Mucosa of gallbladder (tissue), 1 donor: Measurements from ENCODE around the gene TOP1. TPM values are rescaled to one million over a fixed set of nuclear protein-coding genes. Genes with fewer than 3 reads are reported as not detected.
"Not testable (repeated sequence)": the region's sequence is repeated elsewhere in the genome, so short reads cannot be mapped to it uniquely, and the experiment has no call there.

Experiments
- DNase-seq: peaks from one replicate; pipeline ENCODE4 v3.0.0-alpha.2; 2020; ENCODE audit warnings: low spot score
- total RNA-seq: library from RNA; stranded (reverse); gene quantifications from one replicate; pipeline ENCODE4 v1.2.1, GENCODE V29; 2021
- donor health status: DM: no; HTN: no; CAD: no.

Gene TOP1
- total RNA-seq, 1 donor from 2014 or later: 83.2 TPM

DNA sequence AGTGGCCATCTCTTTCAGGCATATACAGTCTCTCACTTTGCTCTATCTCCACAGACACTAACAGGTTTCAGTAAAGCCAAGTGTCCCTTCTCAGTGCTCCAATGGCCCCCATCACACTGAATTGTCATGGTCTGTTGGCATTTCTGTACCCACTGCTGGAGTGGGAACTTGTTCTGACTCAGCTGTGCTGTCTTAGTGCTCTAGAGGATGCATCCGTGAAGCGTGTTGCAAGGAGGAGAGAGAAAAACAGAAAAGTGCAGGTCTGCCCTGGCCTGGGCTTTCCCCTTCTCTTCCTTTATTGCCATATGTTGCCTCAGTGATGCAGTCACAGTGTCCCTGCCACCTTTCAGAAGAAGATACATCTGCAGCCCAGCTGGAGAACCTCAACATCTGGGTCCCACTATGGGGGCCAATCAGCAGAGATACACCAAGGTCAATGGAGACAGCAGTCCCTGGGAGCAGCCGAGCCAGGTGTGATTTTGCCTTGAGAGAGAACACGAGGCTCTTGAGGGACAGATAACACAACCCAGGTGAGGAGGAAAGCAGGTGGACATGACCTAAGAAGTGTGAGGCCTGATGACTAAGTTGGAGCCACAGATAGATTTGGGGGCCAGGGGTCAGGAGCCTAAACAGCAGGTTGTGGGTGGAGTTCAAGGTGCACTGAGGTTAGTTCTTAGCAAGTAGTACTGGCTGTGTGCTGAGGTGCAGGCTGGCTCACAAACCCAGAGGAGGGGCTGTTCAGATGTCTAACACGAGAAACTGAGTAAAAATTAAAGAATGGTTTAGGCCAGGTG is 103.2 kb downstream of the TOP1 start:
- no peak for DNase-seq

DNA sequence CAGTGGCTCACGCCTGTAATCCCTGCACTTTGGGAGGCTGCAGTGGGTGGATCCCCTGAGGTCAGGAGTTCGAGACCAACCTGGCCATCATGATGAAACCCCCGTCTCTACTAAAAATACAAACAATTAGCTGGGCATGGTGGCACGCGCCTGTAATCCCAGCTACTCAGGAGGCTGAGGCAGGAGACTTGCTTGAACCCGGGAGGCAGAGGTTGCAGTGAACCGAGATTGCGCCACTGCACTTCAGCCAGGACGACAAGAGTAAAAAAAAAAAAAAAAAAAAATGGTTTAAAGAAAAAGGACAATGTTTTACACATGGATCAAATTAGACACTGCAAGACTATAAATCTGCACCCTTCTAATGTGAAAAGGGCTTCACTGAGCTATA is 103.8 kb downstream of the TOP1 start:
- DNase-seq: not testable (repeated sequence)

DNA sequence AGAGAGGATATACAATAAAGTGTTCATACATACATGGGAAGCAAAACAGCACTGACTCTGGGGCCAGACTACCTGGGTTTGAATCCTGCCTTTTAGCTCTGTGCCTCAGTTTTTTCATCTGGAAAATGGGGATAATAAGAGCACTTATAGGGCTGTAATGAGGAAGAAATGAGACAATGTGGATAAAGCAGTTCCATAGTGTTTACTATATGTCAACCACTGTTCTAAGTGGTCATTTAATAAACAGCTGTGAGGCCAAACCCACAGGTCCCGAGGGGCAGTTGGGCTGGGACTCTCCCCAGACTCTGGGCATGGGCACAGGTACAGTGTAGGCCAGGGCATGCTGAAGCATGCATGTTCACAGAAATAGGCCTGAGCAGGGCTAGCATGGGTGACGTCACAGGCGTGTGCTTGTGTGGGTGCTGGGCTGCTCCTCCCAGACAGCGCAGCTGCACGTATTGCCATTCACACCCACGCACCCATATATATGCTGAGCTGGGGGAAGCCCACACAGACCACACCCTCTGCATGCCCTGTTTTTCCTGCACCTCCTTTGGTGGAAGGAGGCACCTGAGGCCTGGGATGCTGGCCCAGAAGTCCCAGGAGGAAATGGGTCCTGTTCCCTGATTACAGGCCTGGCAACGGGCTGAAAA is 105.2 kb downstream of the TOP1 start:
- DNase-seq: no peak

DNA sequence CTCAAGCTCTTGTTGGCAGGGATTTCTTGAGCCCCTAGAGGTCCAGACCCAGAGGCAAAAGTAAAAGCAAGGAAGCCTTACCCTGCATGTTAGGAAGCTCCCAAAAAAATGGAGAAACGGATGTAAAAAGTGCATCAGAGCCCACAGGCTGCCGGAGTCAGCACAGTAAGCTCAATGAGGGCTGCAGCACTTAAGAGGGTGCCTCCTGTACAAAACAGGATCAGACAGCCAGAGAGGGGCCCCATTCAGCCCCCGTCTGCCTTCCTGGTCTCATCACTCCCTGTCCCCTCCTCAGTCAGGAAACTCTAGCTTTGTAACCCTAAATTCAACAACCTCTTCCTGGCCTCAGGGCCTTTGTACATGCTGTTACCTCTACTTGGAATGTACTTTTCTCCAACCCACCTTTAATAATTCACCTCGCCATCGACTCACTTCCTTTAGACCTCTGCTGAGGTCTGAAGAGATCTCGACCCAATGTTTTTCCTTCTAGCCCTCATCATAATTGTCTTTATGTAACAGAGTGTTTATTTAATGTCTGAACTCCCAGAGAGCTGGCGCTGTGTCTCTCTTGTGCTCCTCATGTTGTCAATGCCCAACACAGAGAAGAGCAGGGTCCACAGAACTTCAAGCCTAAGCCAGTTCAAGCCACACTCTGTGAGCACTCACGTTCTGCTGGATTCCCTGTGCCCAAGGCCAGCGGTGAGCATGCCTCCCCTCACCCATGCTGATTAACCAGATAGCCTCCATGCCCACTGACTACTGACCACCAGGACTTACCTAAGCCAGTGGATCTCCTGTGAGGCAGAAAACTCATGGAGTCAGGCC is 106.0 kb downstream of the TOP1 start:
- DNase-seq: no peak

DNA sequence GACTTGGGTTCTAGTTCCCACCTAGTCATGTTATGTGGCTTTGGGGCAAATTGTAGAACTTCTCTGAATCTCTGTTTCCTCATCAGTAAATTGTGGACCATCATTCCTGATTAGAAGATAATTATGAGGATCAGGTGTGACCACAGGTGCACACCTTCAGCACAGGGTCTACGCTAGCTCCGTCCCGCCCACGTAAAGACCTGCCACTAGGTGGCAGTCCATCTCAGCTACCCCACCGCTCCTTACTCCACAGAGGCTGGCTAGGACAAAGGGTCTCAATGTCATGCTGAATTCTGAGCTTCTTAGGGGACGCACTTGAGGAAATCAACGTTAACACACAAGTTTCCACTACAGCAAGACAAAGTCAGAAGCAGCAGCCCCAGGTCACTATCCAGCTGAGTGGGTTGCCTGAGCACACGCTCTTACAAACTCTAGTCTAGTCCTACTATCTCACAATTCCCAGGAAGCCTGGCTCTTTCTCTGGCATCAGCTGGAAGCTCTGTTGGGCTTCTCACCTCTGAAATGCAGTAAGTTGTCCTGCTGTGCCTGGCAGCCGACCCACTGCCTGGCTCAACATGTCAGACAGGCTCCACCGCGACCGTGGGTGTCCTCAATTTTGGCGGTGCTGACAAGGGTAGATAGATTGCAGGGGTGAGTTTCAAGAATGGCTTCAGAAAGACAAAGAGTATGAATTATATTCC is 106.7 kb downstream of the TOP1 start:
- DNase-seq: peak; percentile 36

DNA sequence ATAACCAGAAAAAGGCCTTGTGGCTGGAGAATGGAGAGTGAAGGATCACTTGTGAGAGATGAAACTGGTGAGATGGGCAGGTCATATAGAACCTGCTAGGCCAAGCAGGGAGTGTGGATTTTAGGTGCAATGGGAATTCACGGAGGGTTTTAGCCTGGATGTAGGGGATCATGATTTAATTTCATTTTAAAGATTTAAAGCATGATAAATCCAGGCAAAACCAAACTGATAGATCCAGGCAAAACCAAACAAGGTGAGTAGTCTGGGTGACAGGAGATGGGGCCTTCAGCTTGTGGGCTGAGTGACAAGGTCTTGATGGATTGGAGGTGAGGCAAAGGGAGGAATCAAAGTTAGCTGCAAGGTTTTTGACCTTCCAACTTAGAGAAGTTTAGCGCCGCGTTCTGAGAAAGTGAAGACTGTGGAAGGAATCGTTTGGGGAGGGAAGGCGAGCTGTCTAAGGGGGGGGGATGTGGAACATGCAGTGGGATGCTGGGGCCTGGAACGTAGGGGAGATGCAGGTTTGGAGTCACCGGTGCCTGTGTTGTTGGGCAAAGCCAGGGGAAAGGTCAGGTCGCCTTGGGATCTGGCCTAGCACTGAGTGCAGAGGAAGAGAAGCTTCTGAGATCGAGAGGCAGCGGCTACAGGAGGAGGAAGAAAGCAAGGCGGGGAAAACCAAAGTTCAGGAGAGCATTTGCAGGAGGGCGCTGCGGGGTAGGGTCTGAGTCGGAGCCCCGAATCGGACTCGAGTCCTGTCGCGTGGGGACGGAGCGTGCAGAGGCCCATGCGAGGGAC is 107.5 kb downstream of the TOP1 start:
- DNase-seq: no peak

DNA sequence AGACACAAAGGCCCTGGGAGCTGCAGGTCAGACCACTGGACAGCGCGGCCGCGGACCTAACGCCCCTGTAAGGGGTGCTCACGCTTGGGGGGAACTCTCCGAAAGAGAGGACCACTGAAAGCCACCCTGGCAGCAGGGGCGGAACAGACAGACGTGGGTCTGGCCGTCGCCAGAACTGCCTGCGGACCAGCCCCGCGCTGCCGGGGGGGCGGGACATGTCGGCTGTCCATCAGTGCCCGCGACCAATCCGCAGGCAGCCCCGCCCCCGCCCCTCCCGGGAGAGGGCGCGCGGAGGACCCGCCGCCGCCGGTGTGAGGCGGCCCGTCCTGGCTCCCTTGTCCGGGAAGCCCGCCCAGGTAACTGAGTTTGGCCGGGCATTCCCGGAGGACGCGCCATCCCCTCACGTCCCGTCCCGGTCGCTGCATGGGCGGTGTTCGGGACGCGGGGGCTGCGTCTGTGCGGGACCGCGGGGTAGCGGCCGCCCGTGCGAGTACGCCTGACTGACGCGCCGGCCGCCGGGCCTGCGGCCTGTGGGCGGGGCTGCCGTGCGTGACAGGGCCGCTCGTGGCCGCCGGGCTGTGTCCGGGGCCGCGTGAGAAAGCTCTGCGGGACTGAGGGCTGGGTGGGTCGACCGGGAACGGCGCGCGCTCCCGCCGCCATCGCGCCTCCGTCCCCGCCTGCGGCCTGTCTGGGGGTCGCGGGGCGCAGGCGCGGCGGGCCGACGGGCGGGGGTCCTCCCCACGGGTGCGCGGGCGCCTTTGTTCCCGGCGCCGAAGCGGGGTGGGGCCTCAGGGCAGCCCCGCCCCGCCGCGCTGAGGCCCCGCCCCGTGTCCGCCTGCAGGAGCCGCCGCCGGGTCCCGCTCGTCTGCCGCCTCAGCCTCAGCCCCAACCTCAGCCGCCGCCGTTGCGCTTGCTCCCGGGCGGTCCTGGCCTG is 108.3 kb downstream of the TOP1 start, which contains the start of gene PLCG1:
TSS of gene PLCG1 (plus strand) at position 864 of the 934 bp plus-strand sequence. CDS start 99 bp downstream, outside the sequence.
- peak; percentile 91 for DNase-seq

DNA sequence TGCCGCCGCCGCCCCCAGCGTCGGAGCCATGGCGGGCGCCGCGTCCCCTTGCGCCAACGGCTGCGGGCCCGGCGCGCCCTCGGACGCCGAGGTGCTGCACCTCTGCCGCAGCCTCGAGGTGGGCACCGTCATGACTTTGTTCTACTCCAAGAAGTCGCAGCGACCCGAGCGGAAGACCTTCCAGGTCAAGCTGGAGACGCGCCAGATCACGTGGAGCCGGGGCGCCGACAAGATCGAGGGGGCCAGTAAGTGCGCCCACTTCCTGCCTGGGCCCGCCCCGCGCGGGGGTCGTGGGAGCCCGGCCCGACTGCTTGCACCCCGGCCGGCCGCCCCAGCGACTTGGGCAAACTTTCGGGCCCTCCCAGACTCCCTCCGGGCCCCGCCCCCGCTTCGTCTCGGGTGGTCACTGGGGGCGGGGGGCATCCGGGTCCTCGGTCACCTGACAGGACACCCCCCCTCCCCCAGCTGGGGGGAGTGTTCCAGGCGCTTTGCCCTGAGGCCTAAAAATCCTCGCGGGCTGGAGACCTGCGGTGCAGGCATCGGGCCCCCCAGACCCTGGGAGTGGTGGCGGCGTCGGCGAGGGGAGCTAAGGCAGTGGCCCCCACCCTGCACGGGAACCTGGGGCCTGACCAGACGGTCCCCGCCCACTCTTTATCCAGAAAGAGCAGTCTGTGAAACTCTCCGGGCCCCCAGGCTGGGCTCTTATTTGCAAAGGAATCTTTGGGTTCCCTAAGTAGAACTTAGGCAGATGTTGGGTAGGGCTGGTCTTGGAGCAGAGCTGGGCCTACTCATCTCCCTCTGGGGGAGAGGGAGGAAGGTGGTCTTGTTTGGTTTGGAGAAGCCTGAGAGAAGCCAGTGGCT is 109.2 kb downstream of the TOP1 start:
- DNase-seq: peak; percentile 51

DNA sequence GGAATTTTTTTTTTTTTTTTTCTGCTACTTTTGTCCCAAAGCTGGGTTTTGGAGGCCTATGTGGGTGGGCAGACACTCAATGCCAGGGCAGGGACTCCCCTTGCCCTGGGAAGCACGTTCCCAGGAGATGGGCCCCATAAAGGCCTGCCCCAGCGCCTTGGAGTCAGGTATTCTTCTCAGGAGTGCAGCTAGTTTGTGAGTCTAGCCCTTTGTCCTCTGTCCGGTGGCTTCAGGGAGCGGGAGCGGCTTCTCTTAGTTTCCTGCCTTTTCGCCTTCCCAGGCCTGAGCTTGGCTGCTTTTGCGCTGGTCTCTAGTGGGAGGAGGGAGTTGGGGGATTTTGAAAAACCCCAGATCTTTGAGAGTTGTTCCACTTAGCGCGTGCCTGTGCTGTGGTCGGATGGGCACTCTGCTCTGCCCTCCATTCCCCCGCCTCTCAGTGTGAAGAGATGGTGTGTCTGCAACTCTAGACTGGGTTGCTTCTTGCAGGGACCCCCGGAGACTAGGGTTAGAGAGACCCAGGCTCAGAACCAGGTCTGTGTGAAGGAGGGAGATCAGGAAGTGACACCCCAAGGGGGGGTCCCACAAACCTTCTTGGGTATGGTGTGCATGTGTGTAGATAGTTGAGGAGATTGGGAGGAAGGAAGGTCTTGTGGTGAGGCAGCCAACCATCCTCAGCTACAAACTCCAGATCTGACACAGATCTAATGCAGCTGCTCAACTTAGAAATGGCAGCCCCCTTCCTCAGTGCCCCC is 110.0 kb downstream of the TOP1 start:
- no peak for DNase-seq

DNA sequence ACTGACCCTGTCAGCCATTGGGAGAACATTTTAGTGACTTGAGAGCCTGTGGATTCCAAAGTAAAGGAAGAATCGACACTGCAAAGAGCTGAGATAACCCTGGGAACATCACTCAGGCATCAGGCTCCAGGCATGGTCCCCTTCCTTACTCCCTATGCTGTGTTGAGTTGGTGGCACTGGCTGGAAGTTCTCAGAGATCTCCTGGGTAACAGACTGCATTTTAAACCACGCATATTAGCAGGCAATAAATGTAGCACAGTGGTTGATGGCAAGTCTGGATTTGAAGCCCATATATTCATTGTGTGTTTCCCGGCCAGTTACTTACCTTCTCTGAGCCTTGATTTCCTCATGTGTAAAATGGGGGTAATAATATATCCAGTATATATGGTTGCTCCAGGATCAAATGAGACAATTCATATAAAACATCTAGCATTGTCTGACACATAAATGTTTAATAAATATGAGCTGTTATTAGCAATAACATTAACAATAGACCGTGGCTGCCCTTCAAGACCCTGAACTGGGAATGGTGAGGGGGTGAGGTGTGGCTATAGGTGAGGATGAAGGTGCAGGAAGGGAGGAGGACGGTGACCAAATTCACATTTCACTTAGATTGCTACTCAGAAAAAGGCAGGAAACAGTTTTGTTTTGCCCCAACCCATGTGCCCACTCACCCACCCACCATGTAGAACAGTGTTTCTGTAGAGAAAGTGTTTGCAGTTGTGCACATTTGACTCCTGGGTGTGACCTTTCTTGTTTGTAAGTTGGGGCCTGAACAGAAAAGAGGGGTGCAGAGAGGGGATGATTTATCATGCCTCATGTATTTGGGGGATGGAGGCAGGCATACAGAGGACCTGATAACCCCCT is 110.8 kb downstream of the TOP1 start:
- DNase-seq: no peak

DNA sequence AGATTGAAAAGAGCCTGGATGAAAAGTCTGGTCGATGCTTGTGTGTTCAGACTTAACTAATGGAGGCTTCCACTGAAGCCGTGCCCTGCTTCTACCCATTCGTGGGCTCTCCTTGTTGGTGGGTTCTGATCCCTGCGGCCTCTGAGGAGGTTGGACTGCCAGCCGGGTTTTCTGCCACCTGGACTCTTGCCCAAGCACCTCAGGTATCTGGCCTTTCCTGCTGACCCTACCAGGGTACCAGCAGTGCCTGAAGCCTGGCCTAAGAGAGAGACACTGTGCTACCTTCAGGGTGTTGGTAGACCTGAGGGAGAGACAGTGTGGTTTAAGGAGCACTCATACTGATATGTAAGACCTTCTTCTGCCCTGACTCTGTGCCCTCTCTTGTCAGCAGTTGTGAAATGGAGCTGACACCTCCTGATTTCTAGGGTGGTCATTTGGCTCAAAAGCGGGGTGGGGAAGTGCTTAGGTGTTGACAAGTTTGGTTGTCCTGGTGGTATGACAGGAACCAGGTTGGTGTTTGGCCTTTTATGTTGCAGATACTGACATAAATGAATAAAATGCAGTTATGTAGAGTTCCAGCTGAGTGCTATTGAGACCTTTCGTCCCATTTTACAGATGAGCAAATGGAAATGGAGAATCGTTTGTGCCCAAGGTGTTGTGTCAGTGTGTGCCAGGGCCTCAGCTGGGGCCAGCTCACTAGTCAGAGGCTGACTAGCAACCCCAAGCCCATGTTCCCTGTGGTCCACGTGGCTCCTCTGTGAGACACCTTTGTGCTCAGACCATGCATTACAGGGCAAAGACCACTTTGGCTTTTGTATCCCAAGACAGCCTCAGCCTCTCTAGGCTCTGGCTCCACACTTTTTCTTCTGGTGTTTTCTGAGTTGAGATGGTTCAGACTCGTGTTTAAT is 111.9 kb downstream of the TOP1 start:
- DNase-seq: no peak

DNA sequence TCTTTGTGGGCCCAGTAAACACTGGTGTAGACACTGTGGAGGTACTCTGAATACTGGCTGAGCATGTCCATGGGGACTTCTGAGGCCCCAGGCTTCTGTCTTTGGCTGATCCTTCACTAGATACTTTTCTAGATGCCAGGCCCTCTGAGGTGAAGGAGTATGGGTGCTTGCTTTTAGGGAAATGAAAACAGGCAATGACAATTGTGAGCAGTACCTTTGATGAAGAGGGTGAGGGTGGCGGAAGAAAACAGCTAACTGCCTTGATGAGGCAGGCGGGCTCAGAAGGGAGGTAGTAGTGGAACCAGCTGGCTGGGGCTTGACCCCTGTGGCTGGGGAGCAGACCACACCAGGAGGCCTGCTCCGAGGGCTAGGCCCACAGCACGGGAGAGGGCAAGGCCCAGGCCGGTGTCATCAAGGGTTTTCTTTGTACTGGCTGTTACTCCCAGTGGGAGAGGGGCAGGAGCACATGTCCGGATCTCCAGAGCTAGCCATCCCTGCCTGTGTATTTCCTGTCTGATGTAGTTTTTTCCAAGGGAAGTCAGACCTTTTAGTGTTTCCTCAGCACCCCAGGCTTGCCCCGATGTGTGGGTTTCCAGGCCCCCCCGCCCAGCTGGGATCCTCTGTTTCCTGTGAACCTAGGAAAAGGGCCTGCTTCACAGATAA is 112.7 kb downstream of the TOP1 start:
- peak; percentile 34 for DNase-seq

DNA sequence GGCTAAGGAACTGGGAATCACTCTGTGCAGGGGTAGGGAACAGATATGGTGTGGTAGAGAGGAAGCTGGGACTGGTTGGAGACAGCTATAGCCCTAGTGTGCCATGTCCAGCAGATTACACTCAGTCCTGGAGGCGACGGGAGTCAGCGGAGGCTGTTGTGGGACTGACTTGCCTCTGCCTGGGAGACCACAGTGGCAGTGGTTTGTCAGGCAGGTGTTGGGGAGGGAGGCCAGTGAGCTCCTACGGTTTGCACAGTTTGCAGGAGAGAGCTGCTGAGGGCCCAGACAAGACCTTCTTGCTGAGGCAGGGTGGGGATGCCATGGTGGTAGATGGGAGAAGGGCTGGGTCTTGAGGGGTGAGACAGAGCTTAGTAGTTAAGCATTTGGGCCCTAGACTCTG is 113.6 kb downstream of the TOP1 start:
- DNase-seq: no peak

DNA sequence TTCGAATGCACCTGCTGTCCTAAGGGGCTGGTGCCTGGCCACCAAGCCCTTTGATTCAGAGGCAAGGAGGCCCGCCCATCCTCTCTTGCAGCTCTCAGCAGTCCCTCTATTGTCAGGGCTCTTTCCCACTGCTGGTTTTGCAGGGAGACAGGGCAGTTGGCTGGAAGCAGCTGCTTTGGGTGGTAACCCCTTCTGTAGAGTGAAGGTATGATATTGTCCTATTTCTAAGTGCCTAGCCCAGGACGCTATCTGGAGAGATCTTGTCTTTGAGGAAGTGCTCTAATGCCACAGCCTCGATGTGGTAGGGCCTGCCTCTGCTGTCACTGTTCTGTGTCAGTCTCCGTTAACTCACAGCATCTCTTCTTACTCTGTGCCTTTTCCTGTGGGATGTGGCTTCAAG is 114.3 kb downstream of the TOP1 start:
- DNase-seq: no peak

DNA sequence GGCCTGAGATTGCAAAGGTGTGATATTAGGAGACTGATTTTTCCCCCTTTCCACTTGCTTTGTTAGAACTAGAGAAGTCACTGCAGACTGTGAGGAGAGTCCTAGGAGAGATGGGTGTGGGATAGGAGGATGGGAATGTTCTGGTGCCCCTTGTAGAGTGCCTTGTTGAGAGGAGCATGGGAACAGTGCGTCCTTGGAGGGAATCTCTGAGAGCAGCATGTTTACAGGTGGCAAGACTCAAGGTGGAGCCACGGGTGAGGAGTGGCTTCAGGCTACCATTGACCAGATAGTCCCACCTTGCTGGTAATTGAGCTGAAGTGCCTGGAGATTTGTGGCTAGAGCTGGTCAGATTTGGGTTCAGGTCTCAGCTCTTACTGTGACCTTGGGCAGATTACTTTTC is 114.7 kb downstream of the TOP1 start:
- no peak for DNase-seq

DNA sequence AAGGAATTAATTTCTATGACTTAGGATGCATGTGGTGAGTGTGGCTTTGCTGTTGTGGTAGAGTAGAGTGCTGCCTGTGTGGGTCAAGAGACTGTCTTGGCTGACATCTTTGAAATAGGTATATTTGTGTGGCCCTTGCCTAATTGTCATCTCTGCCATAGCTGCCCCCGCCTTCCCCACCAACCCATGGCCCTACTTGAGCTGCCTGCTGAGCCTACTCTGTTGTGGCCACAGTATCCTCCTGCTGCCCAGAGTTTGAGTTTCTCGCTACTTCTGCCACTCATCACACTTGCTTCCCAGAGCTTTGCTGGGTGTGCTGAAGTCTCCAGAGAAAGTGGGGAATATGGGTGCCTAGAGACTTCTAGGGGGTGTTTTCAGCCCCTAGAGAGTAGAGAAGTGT is 116.7 kb downstream of the TOP1 start:
- DNase-seq: no peak
